ENCODE data around the gene DCAF11.
A peak's percentile ranks its signal among the peaks of the same experiment; 100 is the strongest.

The DCAF11 gene

DNA sequence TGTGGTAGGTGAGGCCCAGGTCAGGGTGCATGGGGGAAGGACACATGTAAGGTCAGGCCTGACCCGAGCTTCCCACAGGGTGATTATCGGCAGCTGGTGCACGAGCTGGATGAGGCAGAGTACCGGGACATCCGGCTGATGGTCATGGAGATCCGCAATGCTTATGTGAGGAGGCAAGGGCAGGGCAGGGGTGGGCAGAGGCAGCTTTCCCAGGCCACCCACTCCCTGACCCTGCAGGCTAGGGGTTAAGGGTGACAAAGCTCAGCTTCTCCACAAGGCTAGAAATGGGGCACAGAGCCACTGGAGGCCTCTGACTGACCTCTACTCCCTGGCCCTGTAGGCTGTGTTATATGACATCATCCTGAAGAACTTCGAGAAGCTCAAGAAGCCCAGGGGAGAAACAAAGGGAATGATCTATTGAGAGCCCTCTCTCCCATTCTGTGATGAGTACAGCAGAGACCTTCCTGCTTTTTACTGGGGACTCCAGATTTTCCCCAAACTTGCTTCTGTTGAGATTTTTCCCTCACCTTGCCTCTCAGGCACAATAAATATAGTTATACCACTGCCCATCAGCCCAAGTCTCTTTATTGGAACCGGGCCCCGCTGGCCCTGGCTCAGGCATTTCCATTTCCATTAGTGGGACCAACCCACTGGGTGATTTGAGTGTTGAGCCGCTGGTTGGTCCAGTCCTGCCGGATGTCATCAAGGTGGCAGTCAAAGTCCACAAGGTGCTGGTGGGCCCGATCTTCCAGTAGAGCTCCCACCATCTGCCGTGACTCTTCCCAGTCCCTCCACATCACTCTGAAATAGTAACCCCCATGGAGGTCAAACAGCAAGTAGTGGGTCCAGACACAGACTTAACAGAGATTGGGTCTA lies 24.1 kb downstream of the DCAF11 start:
- H3K27ac ChIP-seq (ENCODE audit: low read depth, low read length): no peak overlapping the region
- H3K4me1 ChIP-seq (ENCODE audit: insufficient read depth, low read length): peaks cover 23% of the 10 kb centered on the region
- no peaks in the 10 kb centered on the region for H3K27me3 ChIP-seq (ENCODE audit: control insufficient read depth in 1 of 2, insufficient read depth in 2 of 2, low read length in 2 of 2)
- H3K4me3 ChIP-seq (ENCODE audit: low read depth in 1 of 2, low read length in 2 of 2): no peak overlapping the region
- no peak overlapping the region for H3K9ac ChIP-seq (ENCODE audit: low read length)
- peaks cover 33% of the 10 kb centered on the region for H3K36me3 ChIP-seq (ENCODE audit: insufficient read depth, low read length)
- no peaks in the 10 kb centered on the region for H3K9me3 ChIP-seq (ENCODE audit: low read length)

- H3K27ac ChIP-seq (ENCODE audit: low read depth, low read length): no peak overlapping the region
- H3K9me3 ChIP-seq (ENCODE audit: low read length): no peaks in the 10 kb centered on the region
- H3K4me1 ChIP-seq (ENCODE audit: insufficient read depth, low read length): peaks cover 23% of the 10 kb centered on the region
- peaks cover 40% of the 10 kb centered on the region for H3K36me3 ChIP-seq (ENCODE audit: insufficient read depth, low read length)
- no peaks in the 10 kb centered on the region for H3K27me3 ChIP-seq (ENCODE audit: control insufficient read depth in 1 of 2, insufficient read depth in 2 of 2, low read length in 2 of 2)
- no peak overlapping the region for H3K4me3 ChIP-seq (ENCODE audit: low read depth in 1 of 2, low read length in 2 of 2)
- H3K9ac ChIP-seq (ENCODE audit: low read length): no peak overlapping the region
Observed at GRCh38 chr14:24139272-24139934, 24.8 kb downstream of the DCAF11 start.

GRCh38 chr14:24141097-24141880 lies 26.7 kb downstream of the DCAF11 start, which contains the start of gene EMC9:
EMC9 (minus strand) TSS chr14:24141591; CDS start chr14:24141304, 287 bp downstream.
- H3K4me3 ChIP-seq (ENCODE audit: low read depth in 1 of 2, low read length in 2 of 2): peak within 1 kb of the TSS; percentile 76 to 85
- peaks cover 28% of the 10 kb centered on the region for H3K4me1 ChIP-seq (ENCODE audit: insufficient read depth, low read length)
- peak within 1 kb of the TSS; percentile 96 for H3K27ac ChIP-seq (ENCODE audit: low read depth, low read length)
- no peaks in the 10 kb centered on the region for H3K9me3 ChIP-seq (ENCODE audit: low read length)
- peak within 1 kb of the TSS; percentile 49 for H3K9ac ChIP-seq (ENCODE audit: low read length)
- peaks cover 40% of the 10 kb centered on the region for H3K36me3 ChIP-seq (ENCODE audit: insufficient read depth, low read length)
- H3K27me3 ChIP-seq (ENCODE audit: control insufficient read depth in 1 of 2, insufficient read depth in 2 of 2, low read length in 2 of 2): no peaks in the 10 kb centered on the region

- Histone ChIP-seq H3K9ac (ENCODE audit: low read length) (no peak overlapping the region), H3K4me1 (ENCODE audit: insufficient read depth, low read length) (peaks cover 24% of the 10 kb centered on the region), H3K27me3 (ENCODE audit: control insufficient read depth in 1 of 2, insufficient read depth in 2 of 2, low read length in 2 of 2) (no peaks in the 10 kb centered on the region), H3K4me3 (ENCODE audit: low read depth in 1 of 2, low read length in 2 of 2) (no peak overlapping the region), H3K36me3 (ENCODE audit: insufficient read depth, low read length) (peaks cover 26% of the 10 kb centered on the region), H3K9me3 (ENCODE audit: low read length) (no peaks in the 10 kb centered on the region), H3K27ac (ENCODE audit: low read depth, low read length) (no peak overlapping the region)
Observed at GRCh38 chr14:24143511-24143910, 28.9 kb downstream of the DCAF11 start.

DNA sequence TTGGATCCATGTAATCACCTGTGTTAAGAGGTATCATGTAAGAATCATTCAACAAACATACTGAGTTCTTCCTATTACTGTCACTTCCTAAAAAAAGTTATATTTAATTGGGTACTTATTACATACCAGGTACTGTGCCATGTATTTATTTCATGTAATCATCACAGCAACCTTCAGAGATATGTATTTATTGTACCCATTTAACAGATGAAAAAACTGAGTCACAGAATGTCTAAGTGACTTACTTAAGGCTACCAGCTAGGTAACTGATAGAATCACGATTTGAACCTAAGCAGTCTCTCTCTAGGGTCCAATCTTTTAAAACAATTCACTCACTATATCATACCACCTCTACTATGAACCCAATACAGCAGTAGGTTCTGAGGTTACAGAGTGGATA lies 29.9 kb downstream of the DCAF11 start:
- no peak overlapping the region for H3K9ac ChIP-seq (ENCODE audit: low read length)
- no peak overlapping the region for H3K27ac ChIP-seq (ENCODE audit: low read depth, low read length)
- no peaks in the 10 kb centered on the region for H3K9me3 ChIP-seq (ENCODE audit: low read length)
- H3K27me3 ChIP-seq (ENCODE audit: control insufficient read depth in 1 of 2, insufficient read depth in 2 of 2, low read length in 2 of 2): no peaks in the 10 kb centered on the region
- peaks cover 33% of the 10 kb centered on the region for H3K4me1 ChIP-seq (ENCODE audit: insufficient read depth, low read length)
- H3K36me3 ChIP-seq (ENCODE audit: insufficient read depth, low read length): peaks cover 22% of the 10 kb centered on the region
- H3K4me3 ChIP-seq (ENCODE audit: low read depth in 1 of 2, low read length in 2 of 2): no peak overlapping the region

GRCh38 chr14:24145219-24145618 lies 30.6 kb downstream of the DCAF11 start:
- Histone ChIP-seq H3K36me3 (ENCODE audit: insufficient read depth, low read length) (peaks cover 25% of the 10 kb centered on the region), H3K9me3 (ENCODE audit: low read length) (no peaks in the 10 kb centered on the region), H3K27me3 (ENCODE audit: control insufficient read depth in 1 of 2, insufficient read depth in 2 of 2, low read length in 2 of 2) (no peaks in the 10 kb centered on the region), H3K4me1 (ENCODE audit: insufficient read depth, low read length) (peaks cover 36% of the 10 kb centered on the region), H3K9ac (ENCODE audit: low read length) (no peak overlapping the region), H3K27ac (ENCODE audit: low read depth, low read length) (no peak overlapping the region), H3K4me3 (ENCODE audit: low read depth in 1 of 2, low read length in 2 of 2) (peak overlapping the region in 1 of 2 donors; percentile 88)

DNA sequence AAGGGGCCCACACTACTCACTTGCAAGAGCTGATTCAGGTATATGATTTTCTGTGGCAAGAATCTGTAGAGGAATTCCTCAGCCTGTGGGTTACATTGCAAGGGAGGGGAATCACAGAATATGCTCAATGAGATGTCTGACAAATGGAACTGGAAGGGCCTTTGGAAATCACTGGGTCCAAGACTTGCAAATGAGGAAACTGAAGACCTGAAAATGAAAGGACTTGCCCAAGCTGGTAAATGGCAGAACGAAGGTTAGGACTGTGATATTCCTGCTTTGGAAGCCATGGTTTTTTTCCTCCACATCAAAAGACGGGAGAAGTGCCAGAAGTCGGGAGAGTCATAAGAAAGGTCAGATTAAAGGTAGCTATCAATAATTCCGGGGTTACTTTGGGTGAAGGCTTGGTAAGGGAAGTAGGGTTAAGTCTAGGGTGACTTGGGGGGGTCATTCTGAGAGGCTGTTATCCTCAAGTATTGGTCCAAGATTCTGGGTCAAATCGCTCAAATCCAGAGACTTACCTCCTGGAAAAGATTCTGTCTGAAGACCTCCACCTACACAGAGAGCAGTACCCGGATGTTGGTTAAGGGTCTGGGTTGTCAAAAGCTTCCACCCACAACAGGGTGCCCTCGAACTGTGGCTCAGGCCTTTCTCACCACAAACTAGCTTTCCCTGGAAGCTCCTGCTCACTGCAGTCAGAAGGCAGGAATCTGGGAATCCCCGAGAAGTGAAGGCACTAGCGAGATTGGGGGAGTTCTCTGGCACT lies 31.3 kb downstream of the DCAF11 start:
- Histone ChIP-seq H3K4me3 (ENCODE audit: low read depth in 1 of 2, low read length in 2 of 2) (peak overlapping the region; percentile 14 to 88), H3K4me1 (ENCODE audit: insufficient read depth, low read length) (peaks cover 36% of the 10 kb centered on the region), H3K9me3 (ENCODE audit: low read length) (no peaks in the 10 kb centered on the region), H3K9ac (ENCODE audit: low read length) (peak overlapping the region; percentile 83), H3K27me3 (ENCODE audit: control insufficient read depth in 1 of 2, insufficient read depth in 2 of 2, low read length in 2 of 2) (no peaks in the 10 kb centered on the region), H3K27ac (ENCODE audit: low read depth, low read length) (peak overlapping the region; percentile 99), H3K36me3 (ENCODE audit: insufficient read depth, low read length) (peaks cover 30% of the 10 kb centered on the region)

- H3K36me3 ChIP-seq (ENCODE audit: insufficient read depth, low read length): peaks cover 37% of the 10 kb centered on the region
- H3K4me1 ChIP-seq (ENCODE audit: insufficient read depth, low read length): peaks cover 36% of the 10 kb centered on the region
Observed at GRCh38 chr14:24146453-24146977, 31.9 kb downstream of the DCAF11 start, which contains the start of gene PSME2. PSME2 (minus strand) TSS chr14:24146610; CDS start chr14:24146581, 29 bp downstream.

GRCh38 chr14:24146978-24147760 lies 32.6 kb downstream of the DCAF11 start, which contains the start of gene RNF31:
RNF31 (plus strand) TSS chr14:24147498; CDS start chr14:24147699, 201 bp downstream.
- H3K27me3 ChIP-seq (ENCODE audit: control insufficient read depth in 1 of 2, insufficient read depth in 2 of 2, low read length in 2 of 2): no peaks in the 10 kb centered on the region
- peaks cover 43% of the 10 kb centered on the region for H3K36me3 ChIP-seq (ENCODE audit: insufficient read depth, low read length)
- peak within 1 kb of the TSS; percentile 86 to 88 for H3K4me3 ChIP-seq (ENCODE audit: low read depth in 1 of 2, low read length in 2 of 2)
- H3K9me3 ChIP-seq (ENCODE audit: low read length): no peaks in the 10 kb centered on the region
- H3K27ac ChIP-seq (ENCODE audit: low read depth, low read length): peak within 1 kb of the TSS; percentile 99
- peaks cover 32% of the 10 kb centered on the region for H3K4me1 ChIP-seq (ENCODE audit: insufficient read depth, low read length)
- H3K9ac ChIP-seq (ENCODE audit: low read length): peak within 1 kb of the TSS; percentile 83

More at GRCh38 chr14:24146453-24146977, 31.9 kb downstream of the DCAF11 start, which contains the start of gene PSME2:
- no peaks in the 10 kb centered on the region for H3K27me3 ChIP-seq (ENCODE audit: control insufficient read depth in 1 of 2, insufficient read depth in 2 of 2, low read length in 2 of 2)
- peak within 1 kb of the TSS; percentile 86 to 88 for H3K4me3 ChIP-seq (ENCODE audit: low read depth in 1 of 2, low read length in 2 of 2)
- no peaks in the 10 kb centered on the region for H3K9me3 ChIP-seq (ENCODE audit: low read length)
- H3K9ac ChIP-seq (ENCODE audit: low read length): peak within 1 kb of the TSS; percentile 83
- peak within 1 kb of the TSS; percentile 99 for H3K27ac ChIP-seq (ENCODE audit: low read depth, low read length)

Data from muscle layer of colon (tissue), 2 donors.